Colonic mucosa (tissue), 4 donors: ENCODE data around the gene CHDH. TPM values are rescaled to one million over a fixed set of nuclear protein-coding genes. Genes with fewer than 3 reads are reported as not detected.

Source experiments
- DNase-seq: peaks from one replicate; pipeline ENCODE4 v3.0.0-alpha.2; 2020
- H3K27ac ChIP-seq: fragments of 200-600 bp; one replicate; pipeline ENCODE4 v1.8.0; 2021
- H3K27me3 ChIP-seq: fragments of 200-600 bp; one replicate; pipeline ENCODE4 v1.8.0; 2021
- H3K36me3 ChIP-seq: fragments of 200-600 bp; one replicate; pipeline ENCODE4 v1.8.0; 2021
- H3K4me1 ChIP-seq: fragments of 200-600 bp; one replicate; pipeline ENCODE4 v1.8.0; 2021; ENCODE audit warnings: mild to moderate bottlenecking
- H3K4me3 ChIP-seq: fragments of 200-600 bp; one replicate; pipeline ENCODE4 v1.8.0; 2021
- H3K9ac ChIP-seq, 2 donors: one replicate each; pipeline ENCODE4 v1.7.0; 2013; ENCODE audit warnings: control low read depth in 2 of 2, low read depth in 2 of 2, low read length in 2 of 2
- H3K9me3 ChIP-seq: fragments of 200-600 bp; one replicate; pipeline ENCODE4 v1.8.0; 2021
- intact Hi-C: fragments of 100-400 bp; cut with DNase I; formaldehyde crosslinking; loops from one replicate; pipeline ENCODE4 v1.14.1; 2022
- total RNA-seq, 2 donors: library from RNA; stranded (reverse); fragmentation: NEBNext Ultra II Directional in 1 of 2; extraction: Animal tissue kit (Norgen Biotek cat#: 25700) in 1 of 2; gene quantifications; one replicate each; pipeline ENCODE4 v1.2.1, GENCODE V29; 2021
- TF ChIP-seq, protein P1 (sequence below): fragments of 200-600 bp; IDR thresholded peaks from one replicate; pipeline ENCODE4 v1.8.0; 2022; ENCODE audit warnings: antibody characterized with exemption, mild to moderate bottlenecking
- donor health status: healthy.
- donor health status: DM: no; HTN: no; CAD: no.
- donor health status: DM: no; HTN: no; CAD: no.

The CHDH gene
- total RNA-seq, 2 donors from 2014 or later = 41.5 to 48.6 TPM

DNA sequence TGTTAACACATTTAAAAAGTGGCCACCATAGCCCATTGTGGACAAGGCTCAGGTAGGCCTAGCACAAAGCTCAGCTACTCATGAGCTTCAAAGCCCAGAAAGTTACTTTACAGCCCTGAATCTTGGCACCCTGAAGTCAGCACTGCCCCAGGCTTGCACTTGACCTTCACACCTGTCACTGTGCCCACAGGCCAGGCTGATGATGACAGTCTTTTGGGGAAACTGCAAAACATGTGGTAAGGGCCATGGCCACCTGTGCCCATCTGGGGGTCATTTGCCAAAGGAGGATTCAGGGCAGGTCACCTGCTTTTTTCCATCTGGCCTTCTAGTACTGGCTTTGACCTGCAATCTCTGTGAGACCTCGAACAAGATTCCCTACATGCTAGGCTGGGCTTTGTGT lies 11.0 kb downstream of the CHDH start:
- TF ChIP-seq, protein P1, sequence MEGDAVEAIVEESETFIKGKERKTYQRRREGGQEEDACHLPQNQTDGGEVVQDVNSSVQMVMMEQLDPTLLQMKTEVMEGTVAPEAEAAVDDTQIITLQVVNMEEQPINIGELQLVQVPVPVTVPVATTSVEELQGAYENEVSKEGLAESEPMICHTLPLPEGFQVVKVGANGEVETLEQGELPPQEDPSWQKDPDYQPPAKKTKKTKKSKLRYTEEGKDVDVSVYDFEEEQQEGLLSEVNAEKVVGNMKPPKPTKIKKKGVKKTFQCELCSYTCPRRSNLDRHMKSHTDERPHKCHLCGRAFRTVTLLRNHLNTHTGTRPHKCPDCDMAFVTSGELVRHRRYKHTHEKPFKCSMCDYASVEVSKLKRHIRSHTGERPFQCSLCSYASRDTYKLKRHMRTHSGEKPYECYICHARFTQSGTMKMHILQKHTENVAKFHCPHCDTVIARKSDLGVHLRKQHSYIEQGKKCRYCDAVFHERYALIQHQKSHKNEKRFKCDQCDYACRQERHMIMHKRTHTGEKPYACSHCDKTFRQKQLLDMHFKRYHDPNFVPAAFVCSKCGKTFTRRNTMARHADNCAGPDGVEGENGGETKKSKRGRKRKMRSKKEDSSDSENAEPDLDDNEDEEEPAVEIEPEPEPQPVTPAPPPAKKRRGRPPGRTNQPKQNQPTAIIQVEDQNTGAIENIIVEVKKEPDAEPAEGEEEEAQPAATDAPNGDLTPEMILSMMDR = no peak
- H3K4me1 ChIP-seq = no peaks in the 10 kb centered on the region
- intact Hi-C loops = no loop called here
- H3K36me3 ChIP-seq = no peaks in the 10 kb centered on the region
- no peak overlapping the region for H3K4me3 ChIP-seq
- no peaks in the 10 kb centered on the region for H3K9me3 ChIP-seq
- no peaks in the 10 kb centered on the region for H3K27me3 ChIP-seq
- H3K27ac ChIP-seq = no peak overlapping the region
- no peak for DNase-seq
- H3K9ac ChIP-seq = no peak overlapping the region

DNA sequence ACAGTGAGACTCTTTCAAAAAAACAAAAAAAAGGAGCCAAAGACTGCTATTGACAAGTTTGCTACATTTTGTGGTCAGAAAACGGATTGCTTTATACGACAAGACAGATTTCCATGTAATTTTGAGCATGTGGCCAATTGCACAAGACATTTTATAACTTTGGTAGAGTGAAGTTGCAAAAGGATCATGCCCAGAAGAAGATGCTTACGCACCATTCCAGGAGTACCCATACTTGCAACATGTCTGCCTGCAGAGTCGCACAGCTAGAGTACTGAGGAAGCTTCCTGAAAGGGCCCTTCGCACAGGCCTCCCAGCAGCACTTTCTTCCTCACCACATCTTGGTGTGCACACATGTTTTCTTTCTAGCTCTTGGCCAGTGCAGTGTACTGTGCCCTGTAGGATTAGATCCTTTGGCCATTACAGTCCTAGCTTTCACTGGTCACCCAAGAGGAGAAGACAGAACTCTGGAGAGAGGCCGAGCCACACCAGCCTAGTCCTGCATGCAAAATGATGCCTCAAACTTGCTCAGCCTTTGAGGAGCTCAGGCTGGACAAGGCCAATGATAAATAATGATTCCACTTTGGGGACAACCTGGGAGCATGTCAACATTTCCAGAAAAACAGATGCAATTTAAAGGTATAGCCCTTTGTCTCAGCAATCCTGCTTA lies 11.7 kb downstream of the CHDH start:
- no peak for DNase-seq
- H3K4me3 ChIP-seq = no peak overlapping the region
- TF ChIP-seq, protein P1 = no peak
- intact Hi-C loops = no loop called here
- no peak overlapping the region for H3K27ac ChIP-seq
- H3K9me3 ChIP-seq = no peaks in the 10 kb centered on the region
- H3K36me3 ChIP-seq = no peaks in the 10 kb centered on the region
- no peak overlapping the region for H3K9ac ChIP-seq
- no peaks in the 10 kb centered on the region for H3K4me1 ChIP-seq
- no peaks in the 10 kb centered on the region for H3K27me3 ChIP-seq

DNA sequence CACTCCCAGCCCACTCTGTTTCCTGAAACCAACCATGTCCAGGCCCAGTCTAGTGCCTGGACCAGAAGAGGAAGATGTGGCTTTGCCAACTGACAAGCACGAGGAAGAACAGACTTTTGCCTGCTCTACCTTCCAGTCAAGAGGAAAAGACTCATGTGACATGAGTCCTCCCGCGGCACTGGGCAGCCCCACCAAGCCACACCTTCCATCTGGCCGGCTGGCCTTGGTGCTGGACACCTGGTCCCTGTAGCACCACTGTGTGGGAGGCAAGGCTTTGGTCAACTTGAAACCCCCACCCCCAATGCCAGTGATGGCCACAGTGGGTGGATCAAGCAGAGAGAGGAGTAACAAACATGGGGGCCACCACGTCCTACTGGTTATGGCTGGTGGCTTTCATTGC lies 12.5 kb downstream of the CHDH start:
- no peak for DNase-seq
- intact Hi-C loops = no loop called here
- no peaks in the 10 kb centered on the region for H3K27me3 ChIP-seq
- no peak overlapping the region for H3K4me3 ChIP-seq
- H3K9me3 ChIP-seq = no peaks in the 10 kb centered on the region
- H3K27ac ChIP-seq = no peak overlapping the region
- no peak overlapping the region for H3K9ac ChIP-seq
- H3K36me3 ChIP-seq = no peaks in the 10 kb centered on the region
- H3K4me1 ChIP-seq = no peaks in the 10 kb centered on the region
- TF ChIP-seq, protein P1 = no peak

DNA sequence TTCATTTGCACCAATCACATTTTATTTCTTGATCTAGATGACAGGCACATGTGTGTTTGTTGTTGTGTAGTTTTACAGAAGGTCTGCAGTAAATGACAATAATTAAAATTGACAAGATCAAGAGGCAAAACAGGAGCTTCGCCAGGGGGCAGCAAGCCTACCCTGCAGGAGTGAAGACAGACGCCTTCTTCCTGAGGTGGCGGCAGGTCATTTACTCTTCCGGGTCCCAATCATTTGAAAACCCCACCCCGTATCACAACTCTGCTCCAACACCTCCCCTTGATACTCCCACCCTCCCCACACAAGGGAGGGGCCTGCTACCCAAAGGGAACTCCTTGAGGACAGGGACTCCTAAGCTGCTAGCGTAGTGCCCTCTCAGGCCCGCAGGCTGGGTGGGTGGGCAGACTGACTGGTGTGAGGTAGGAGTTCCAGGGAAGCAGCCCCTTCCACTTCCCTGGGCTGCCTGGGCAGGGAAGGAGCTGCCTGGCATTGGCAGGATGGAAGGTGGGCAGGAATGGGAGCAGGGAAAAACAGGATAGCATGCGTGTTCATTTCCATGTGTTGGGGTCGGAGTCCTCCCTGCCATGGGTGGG lies 13.1 kb downstream of the CHDH start:
- intact Hi-C loops = no loop called here
- Histone ChIP-seq H3K36me3 (no peaks in the 10 kb centered on the region), H3K9ac (no peak overlapping the region), H3K4me3 (no peak overlapping the region), H3K4me1 (no peaks in the 10 kb centered on the region), H3K27ac (no peak overlapping the region), H3K9me3 (no peaks in the 10 kb centered on the region), H3K27me3 (no peaks in the 10 kb centered on the region)
- DNase-seq = no peak
- TF ChIP-seq, protein P1 = no peak

DNA sequence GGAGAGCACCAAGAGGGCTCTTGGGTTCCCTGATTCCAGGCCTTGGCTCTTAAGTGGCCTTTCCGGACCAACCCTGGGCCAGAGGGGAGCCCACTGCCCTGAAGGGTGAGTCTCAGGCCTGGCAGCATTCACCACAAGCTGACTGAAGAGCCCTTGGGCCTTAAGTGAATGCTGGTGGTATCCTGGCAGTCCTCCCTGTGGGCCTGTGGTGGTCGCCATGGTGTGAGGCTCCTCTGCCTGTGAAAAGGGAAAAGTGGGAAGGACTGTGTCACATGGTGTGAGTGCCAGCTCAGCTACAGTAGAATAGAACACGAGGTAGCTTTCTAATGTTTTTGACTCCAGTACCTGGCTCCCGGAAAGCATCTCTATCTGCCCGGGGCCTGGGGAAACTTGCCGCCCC lies 15.3 kb downstream of the CHDH start:
- TF ChIP-seq, protein P1 = no peak
- no peak overlapping the region for H3K27ac ChIP-seq
- intact Hi-C loops = no loop called here
- H3K36me3 ChIP-seq = no peaks in the 10 kb centered on the region
- H3K9ac ChIP-seq = no peak overlapping the region
- DNase-seq = no peak
- no peaks in the 10 kb centered on the region for H3K27me3 ChIP-seq
- no peak overlapping the region for H3K4me3 ChIP-seq
- H3K4me1 ChIP-seq = no peaks in the 10 kb centered on the region
- H3K9me3 ChIP-seq = no peaks in the 10 kb centered on the region
